Kidney (tissue), 14 donors: ENCODE data around the gene PRRT4. TPM values are rescaled to one million over a fixed set of nuclear protein-coding genes. Genes with fewer than 3 reads are reported as not detected.

Source experiments
- DNase-seq, 5 donors: peaks; one replicate each; pipeline ENCODE4 v3.0.0-alpha.2; 2013 to 2020
- FAIRE-seq: peaks from 2 replicates; lab custom pipeline; 2012; peaks lifted over from hg19 to GRCh38; lab: Jason Lieb, UNC
- H3K27ac ChIP-seq, 2 donors: one replicate each; pipeline ENCODE4 v1.7.0; 2013; ENCODE audit warnings: low read depth in 2 of 2, low read length in 2 of 2, inconsistent platforms in 1 of 2
- H3K27me3 ChIP-seq: one replicate; pipeline ENCODE4 v1.7.1; 2013; ENCODE audit warnings: low read length, inconsistent platforms; ENCODE audit not compliant: control insufficient read depth, insufficient read depth
- H3K36me3 ChIP-seq, 3 donors: one replicate each; pipeline versions ENCODE4 v1.7.0 to v1.7.1; 2013; ENCODE audit warnings: low read length in 3 of 3, control low read depth in 1 of 3, inconsistent platforms in 1 of 3; ENCODE audit not compliant: insufficient read depth in 3 of 3, control insufficient read depth in 2 of 3
- H3K4me1 ChIP-seq, 3 donors: one replicate each; pipeline versions ENCODE4 v1.7.0 to v1.7.1; 2013; ENCODE audit warnings: low read length in 3 of 3, inconsistent platforms in 1 of 3, low read depth in 1 of 3; ENCODE audit not compliant: control insufficient read depth in 2 of 3, insufficient read depth in 2 of 3
- H3K4me3 ChIP-seq, 3 donors: one replicate each; pipeline versions ENCODE4 v1.7.0 to v1.8.1; 2013; ENCODE audit warnings: low read length in 3 of 3, control low read depth in 1 of 3, inconsistent platforms in 1 of 3
- H3K9ac ChIP-seq, 3 donors: one replicate each; pipeline versions ENCODE4 v1.7.0 to v1.7.1; 2013; ENCODE audit warnings: low read length in 3 of 3, control low read depth in 1 of 3, inconsistent platforms in 1 of 3
- H3K9me3 ChIP-seq, 3 donors: one replicate each; pipeline versions ENCODE4 v1.7.0 to v1.7.1; 2013; ENCODE audit warnings: low read length in 3 of 3, control low read depth in 1 of 3, inconsistent platforms in 1 of 3; ENCODE audit not compliant: control insufficient read depth in 2 of 3, insufficient read depth in 1 of 3
- CTCF ChIP-seq: IDR thresholded peaks from 3 replicates; pipeline ENCODE4 v1.5.1; 2012; ENCODE audit warnings: mild to moderate bottlenecking, moderate library complexity, borderline replicate concordance; ENCODE audit not compliant: insufficient read depth; ENCODE audit errors: extremely low read depth
- intact Hi-C: fragments of 100-400 bp; cut with DNase I; formaldehyde crosslinking; loops from one replicate; pipeline ENCODE4 v1.11.1; 2022
- polyA plus RNA-seq: library from polyadenylated mRNA; stranded (reverse); fragments of 350-450 nt; fragmentation: Illumina TruSeq; extraction: RNeasy Lipid Tissue Mini Kit (QIAGEN cat#74804); gene quantifications from one replicate; pipeline ENCODE4 v1.2.3, GENCODE V29; 2014; ENCODE audit warnings: low read depth, low replicate concordance; ENCODE audit not compliant: insufficient read depth
- total RNA-seq: library from RNA; stranded (reverse); fragmentation: NEBNext Ultra II Directional; extraction: Animal tissue kit (Norgen Biotek cat#: 25700); gene quantifications from one replicate; pipeline ENCODE4 v1.2.1, GENCODE V29; 2021
- donor health status: control.
- donor health status: control.
- donor health status: control.
- donor health status: control.
- donor health status: control.
- donor health status: DM: yes; HTN: yes; CAD: no.
- donor health status: Normal renal cell carcinoma (clear cell type).

The PRRT4 gene
- total and polyA plus RNA-seq, 2 donors from 2014 or later = not detected

- H3K9ac ChIP-seq = no peak overlapping the region
- H3K27ac ChIP-seq = no peak overlapping the region
- H3K36me3 ChIP-seq = peaks cover 4 to 72% (median 48%) of the 10 kb centered on the region in 3 donors
- intact Hi-C loops = no loop called here
- DNase-seq = no peak
- no peaks in the 10 kb centered on the region for H3K27me3 ChIP-seq
- no peak for FAIRE-seq
- no peak for TF ChIP-seq CTCF
- H3K4me1 ChIP-seq = no peaks in the 10 kb centered on the region
- H3K4me3 ChIP-seq = no peak overlapping the region
- no peaks in the 10 kb centered on the region for H3K9me3 ChIP-seq
Measured at GRCh38 chr7:128309976-128310375, 51.5 kb downstream of the PRRT4 start.

GRCh38 chr7:128309124-128309523 is 52.4 kb downstream of the PRRT4 start:
- H3K36me3 ChIP-seq = peaks cover 4 to 64% (median 41%) of the 10 kb centered on the region in 3 donors
- no peaks in the 10 kb centered on the region for H3K27me3 ChIP-seq
- H3K4me3 ChIP-seq = no peak overlapping the region
- no peak overlapping the region for H3K27ac ChIP-seq
- no peak for DNase-seq
- H3K9ac ChIP-seq = no peak overlapping the region
- TF ChIP-seq CTCF = no peak
- no peak for FAIRE-seq
- intact Hi-C loops = no loop called here
- H3K4me1 ChIP-seq = no peaks in the 10 kb centered on the region
- H3K9me3 ChIP-seq = no peaks in the 10 kb centered on the region

GRCh38 chr7:128307061-128307460 is 54.4 kb downstream of the PRRT4 start:
- no peak for FAIRE-seq
- Histone ChIP-seq H3K9ac (no peak overlapping the region), H3K27ac (no peak overlapping the region), H3K9me3 (no peaks in the 10 kb centered on the region), H3K36me3 (peaks cover 4 to 51% (median 33%) of the 10 kb centered on the region in 3 donors), H3K4me1 (no peaks in the 10 kb centered on the region), H3K4me3 (no peak overlapping the region), H3K27me3 (no peaks in the 10 kb centered on the region)
- DNase-seq = no peak
- intact Hi-C loops = no loop called here
- no peak for TF ChIP-seq CTCF

GRCh38 chr7:128304212-128304611 is 57.3 kb downstream of the PRRT4 start:
- FAIRE-seq = no peak
- intact Hi-C loops = no loop called here
- H3K27me3 ChIP-seq = no peaks in the 10 kb centered on the region
- no peak overlapping the region for H3K9ac ChIP-seq
- DNase-seq = no peak
- no peaks in the 10 kb centered on the region for H3K4me1 ChIP-seq
- no peaks in the 10 kb centered on the region for H3K9me3 ChIP-seq
- H3K4me3 ChIP-seq = no peak overlapping the region
- no peak overlapping the region for H3K27ac ChIP-seq
- TF ChIP-seq CTCF = no peak
- H3K36me3 ChIP-seq = peaks cover 4 to 24% (median 24%) of the 10 kb centered on the region in 3 donors
